Activated CD4-positive, alpha-beta T cell treated with anti-CD3 and anti-CD28 coated beads for 1 hour (primary cell): Measurements from ENCODE around the gene ANKRD55.
"Not testable (repeated sequence)": the region's sequence is repeated elsewhere in the genome, so short reads cannot be mapped to it uniquely, and the experiment has no call there.

Source experiments
- DNase-seq: peaks from one replicate; pipeline ENCODE4 v3.0.0-alpha.2; 2020

ANKRD55 gene

GRCh38 chr5:56233230-56233629, at the start of gene ANKRD55:
ANKRD55 (minus strand) TSS chr5:56233330; CDS start chr5:56232913, 417 bp downstream.
- DNase-seq, result no peak

- no peak for DNase-seq
These were observed 49.1 kb upstream of the ANKRD55 start for GRCh38 chr5:56282216-56282615.

- no peak for DNase-seq
These were observed 48.5 kb upstream of the ANKRD55 start for GRCh38 chr5:56281489-56282165.

- no peak for DNase-seq
These were observed 46.8 kb upstream of the ANKRD55 start for GRCh38 chr5:56279979-56280378.

- DNase-seq, result no peak
These were observed 46.2 kb upstream of the ANKRD55 start for GRCh38 chr5:56279291-56279690.

- no peak for DNase-seq
These were observed 45.2 kb upstream of the ANKRD55 start for GRCh38 chr5:56278335-56278753.

- no peak for DNase-seq
These were observed 44.4 kb upstream of the ANKRD55 start for GRCh38 chr5:56277573-56277972.

- no peak for DNase-seq
These were observed 40.3 kb upstream of the ANKRD55 start for GRCh38 chr5:56273376-56273955.

GRCh38 chr5:56272765-56273164, 39.6 kb upstream of the ANKRD55 start:
- DNase-seq, result no peak

GRCh38 chr5:56270568-56271392, 37.6 kb upstream of the ANKRD55 start:
- peak; percentile 69 for DNase-seq

- no peak for DNase-seq
These were observed 36.9 kb upstream of the ANKRD55 start for GRCh38 chr5:56270058-56270457.

GRCh38 chr5:56269216-56269927, 36.2 kb upstream of the ANKRD55 start:
- DNase-seq, result no peak

GRCh38 chr5:56268707-56269106, 35.6 kb upstream of the ANKRD55 start:
- DNase-seq, result not testable (repeated sequence)

GRCh38 chr5:56267856-56268255, 34.7 kb upstream of the ANKRD55 start:
- DNase-seq, result no peak

GRCh38 chr5:56264417-56265025, 31.4 kb upstream of the ANKRD55 start:
- DNase-seq, result no peak

GRCh38 chr5:56262279-56262678, 29.1 kb upstream of the ANKRD55 start:
- no peak for DNase-seq

GRCh38 chr5:56259002-56259511, 25.9 kb upstream of the ANKRD55 start:
- no peak for DNase-seq

GRCh38 chr5:56257763-56258529, 24.8 kb upstream of the ANKRD55 start:
- not testable (repeated sequence) for DNase-seq

- DNase-seq, result no peak
These were observed 23.9 kb upstream of the ANKRD55 start for GRCh38 chr5:56257010-56257409.

GRCh38 chr5:56255502-56255901, 22.4 kb upstream of the ANKRD55 start:
- no peak for DNase-seq

GRCh38 chr5:56253924-56254323, 20.8 kb upstream of the ANKRD55 start:
- DNase-seq, result no peak

- no peak for DNase-seq
These were observed 20.0 kb upstream of the ANKRD55 start for GRCh38 chr5:56253126-56253525.
